ENCODE results near the gene LCOR.
"Not testable (repeated sequence)": the region's sequence is repeated elsewhere in the genome, so short reads cannot be mapped to it uniquely, and the experiment has no call there.

Gene LCOR

GRCh38 chr10:97015240-97015639, 183.1 kb downstream of the LCOR start:
- no peak for DNase-seq

GRCh38 chr10:97016728-97017473, 184.8 kb downstream of the LCOR start:
- DNase-seq, result peak; percentile 71

- no peak for DNase-seq
These were observed 185.4 kb downstream of the LCOR start for GRCh38 chr10:97017474-97017903.

- DNase-seq, result no peak
These were observed 186.4 kb downstream of the LCOR start for GRCh38 chr10:97018251-97019212.

- DNase-seq, result no peak
These were observed 187.2 kb downstream of the LCOR start for GRCh38 chr10:97019213-97019844.

GRCh38 chr10:97020452-97021400, 188.6 kb downstream of the LCOR start:
- DNase-seq, result no peak

GRCh38 chr10:97022616-97023015, 190.5 kb downstream of the LCOR start:
- DNase-seq, result no peak

- DNase-seq, result no peak
These were observed 191.5 kb downstream of the LCOR start for GRCh38 chr10:97023401-97024167.

GRCh38 chr10:97024168-97025073, 192.3 kb downstream of the LCOR start:
- DNase-seq, result no peak

- peak; percentile 69 for DNase-seq
These were observed 193.6 kb downstream of the LCOR start for GRCh38 chr10:97025613-97026242.

- no peak for DNase-seq
These were observed 196.2 kb downstream of the LCOR start for GRCh38 chr10:97028126-97028831.

- no peak for DNase-seq
These were observed 196.7 kb downstream of the LCOR start for GRCh38 chr10:97028832-97029178.

GRCh38 chr10:97029271-97029670, 197.2 kb downstream of the LCOR start:
- DNase-seq, result no peak

- no peak for DNase-seq
These were observed 198.8 kb downstream of the LCOR start for GRCh38 chr10:97030894-97031293.

GRCh38 chr10:97031459-97031858, 199.4 kb downstream of the LCOR start:
- DNase-seq, result no peak

GRCh38 chr10:97032624-97033023, 200.5 kb downstream of the LCOR start:
- no peak for DNase-seq

GRCh38 chr10:97033841-97034240, 201.7 kb downstream of the LCOR start:
- DNase-seq, result not testable (repeated sequence)

- no peak for DNase-seq
These were observed 202.2 kb downstream of the LCOR start for GRCh38 chr10:97034301-97034700.
